GM19463 (cell line): ENCODE data around the gene ALOX15B.
"Not testable (repeated sequence)": the region's sequence is repeated elsewhere in the genome, so short reads cannot be mapped to it uniquely, and the experiment has no call there.

Experiments
- ATAC-seq: cut with Tn5 transposase; IDR thresholded peaks from one replicate; pipeline ENCODE4 v1.9.1; 2021; ENCODE audit warnings: mild to moderate bottlenecking, moderate library complexity; ENCODE audit not compliant: unreplicated experiment

ALOX15B gene

DNA sequence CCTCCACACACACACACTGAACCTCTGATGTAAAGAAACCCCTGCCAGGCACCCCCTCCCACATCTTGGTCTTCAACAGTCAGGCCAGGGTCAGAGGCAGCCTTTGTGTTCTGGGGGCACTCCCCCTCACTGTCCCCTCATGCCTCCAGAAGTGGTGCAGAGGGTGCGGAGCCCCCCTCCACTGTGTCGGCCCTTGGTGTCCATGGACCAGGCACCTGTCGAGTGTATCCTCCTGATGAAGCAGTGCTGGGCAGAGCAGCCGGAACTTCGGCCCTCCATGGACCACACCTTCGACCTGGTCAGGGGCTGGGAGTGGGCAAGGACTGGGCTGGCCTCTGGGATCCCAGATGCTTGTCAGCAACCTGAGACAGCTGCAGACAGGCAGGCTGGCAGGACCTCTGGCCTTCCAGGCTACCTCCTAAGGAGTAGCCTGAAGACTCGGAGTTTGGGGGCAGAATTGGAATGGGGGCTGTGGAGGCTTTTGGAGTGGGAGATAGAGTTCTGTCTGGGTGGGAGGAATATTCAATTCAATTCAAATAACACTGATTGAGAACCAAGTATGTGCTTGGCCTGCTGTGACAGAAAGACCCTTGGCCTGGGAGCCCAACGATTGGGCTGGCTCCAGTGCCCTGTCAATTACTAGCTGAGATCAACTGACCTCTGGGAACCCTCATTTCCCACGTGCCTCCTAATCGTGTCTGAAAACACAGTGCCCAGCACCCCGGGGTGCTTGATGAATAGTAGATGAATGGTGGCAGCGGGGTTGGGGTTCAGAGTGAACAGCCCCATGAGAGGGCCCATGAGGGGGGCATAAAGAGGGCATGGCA lies 24.9 kb upstream of the ALOX15B start:
- no peak for ATAC-seq

DNA sequence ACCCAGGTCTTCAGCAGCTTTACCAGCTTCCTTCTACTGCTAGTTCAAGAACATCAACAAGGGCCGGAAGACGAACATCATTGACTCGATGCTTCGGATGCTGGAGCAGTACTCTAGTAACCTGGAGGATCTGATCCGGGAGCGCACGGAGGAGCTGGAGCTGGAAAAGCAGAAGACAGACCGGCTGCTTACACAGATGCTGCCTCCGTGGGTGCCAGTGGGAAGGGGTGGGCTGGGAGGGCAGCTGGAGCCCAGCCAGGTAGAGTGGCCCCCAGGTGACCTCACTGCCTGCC lies 24.4 kb upstream of the ALOX15B start:
- ATAC-seq: no peak

DNA sequence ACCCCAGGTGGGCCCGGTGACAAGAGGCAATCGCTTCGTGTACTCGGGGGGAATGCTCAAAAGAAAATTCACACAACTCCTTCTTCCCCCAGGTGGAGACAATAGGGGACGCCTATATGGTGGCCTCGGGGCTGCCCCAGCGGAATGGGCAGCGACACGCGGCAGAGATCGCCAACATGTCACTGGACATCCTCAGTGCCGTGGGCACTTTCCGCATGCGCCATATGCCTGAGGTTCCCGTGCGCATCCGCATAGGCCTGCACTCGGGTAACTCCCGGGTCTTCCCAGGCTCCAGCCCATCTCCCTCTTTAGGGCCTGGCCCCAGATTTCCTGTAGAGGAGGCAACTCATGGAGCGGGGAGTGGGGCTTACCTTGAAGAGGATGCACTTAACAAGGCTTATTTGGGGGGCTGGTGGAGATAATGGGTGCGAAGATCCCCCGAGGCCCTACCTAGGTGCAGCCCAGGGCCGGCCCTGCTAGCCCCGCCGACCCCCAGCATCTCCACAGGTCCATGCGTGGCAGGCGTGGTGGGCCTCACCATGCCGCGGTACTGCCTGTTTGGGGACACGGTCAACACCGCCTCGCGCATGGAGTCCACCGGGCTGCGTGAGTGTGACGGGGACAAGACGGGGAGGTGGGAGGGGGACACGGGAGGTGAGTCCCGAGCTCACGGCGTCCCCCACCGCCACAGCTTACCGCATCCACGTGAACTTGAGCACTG lies 23.5 kb upstream of the ALOX15B start:
- ATAC-seq: no peak

DNA sequence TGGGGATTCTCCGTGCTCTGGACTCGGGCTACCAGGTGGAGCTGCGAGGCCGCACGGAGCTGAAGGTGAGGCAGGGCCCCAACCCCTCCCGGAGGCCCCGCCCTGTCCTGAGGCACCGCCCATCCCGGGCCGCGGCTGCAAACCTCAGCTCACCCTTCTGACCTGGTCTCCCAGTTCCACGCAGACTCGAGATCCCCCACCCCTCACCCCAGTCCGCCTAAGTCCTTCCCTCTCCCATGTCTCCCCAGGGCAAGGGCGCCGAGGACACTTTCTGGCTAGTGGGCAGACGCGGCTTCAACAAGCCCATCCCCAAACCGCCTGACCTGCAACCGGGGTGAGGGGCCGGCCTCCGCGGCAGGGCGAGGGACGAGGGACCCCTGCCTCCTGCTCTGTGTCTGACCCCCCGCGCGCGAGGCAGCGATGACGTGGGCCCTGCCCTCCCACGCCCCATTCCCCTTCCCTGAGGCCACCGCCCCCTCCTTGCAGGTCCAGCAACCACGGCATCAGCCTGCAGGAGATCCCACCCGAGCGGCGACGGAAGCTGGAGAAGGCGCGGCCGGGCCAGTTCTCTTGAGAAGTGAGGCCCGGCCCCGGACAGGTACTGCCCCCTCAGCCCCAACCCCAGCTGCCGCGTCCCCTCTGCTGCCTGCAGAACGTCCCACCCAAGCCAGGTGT lies 22.8 kb upstream of the ALOX15B start:
- ATAC-seq: no peak

DNA sequence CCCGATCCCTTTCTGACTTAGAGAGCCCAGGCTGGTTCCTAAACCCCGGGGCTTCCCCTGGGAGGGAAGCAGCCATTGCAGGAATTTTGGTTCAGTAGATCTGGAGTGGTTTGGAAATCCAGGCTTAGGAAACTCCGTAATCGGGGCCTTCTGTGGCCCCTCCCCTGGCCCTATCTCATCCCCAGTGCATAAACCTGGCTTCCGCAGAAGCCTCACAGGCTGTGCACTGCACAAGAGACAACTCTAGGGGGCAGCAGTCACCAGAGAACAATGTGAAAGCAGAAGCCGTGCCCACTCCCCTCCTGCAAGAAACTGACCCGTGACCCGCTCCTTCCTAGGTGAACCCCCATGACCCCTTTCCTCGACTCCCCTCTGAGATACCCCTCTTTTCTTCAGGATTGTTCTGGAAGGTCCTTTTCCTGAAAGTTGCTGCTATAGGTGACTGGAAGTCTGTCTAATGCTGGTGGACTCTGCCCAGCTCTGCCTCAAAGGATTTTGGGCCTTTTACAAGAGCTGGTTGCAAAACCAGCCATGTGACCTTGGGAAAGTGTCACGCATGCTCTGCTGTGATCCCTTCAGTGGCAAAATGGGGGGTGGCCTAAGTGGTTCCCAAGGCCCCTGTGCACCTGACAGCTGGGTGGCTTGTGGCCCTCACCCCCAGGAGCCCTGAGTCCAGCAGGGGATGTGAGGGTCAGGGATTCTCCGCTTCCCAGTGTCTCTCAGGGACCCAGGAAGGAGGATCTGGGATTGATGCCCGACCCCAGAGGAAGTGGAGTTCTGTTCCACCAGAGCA lies 22.0 kb upstream of the ALOX15B start:
- ATAC-seq: no peak

DNA sequence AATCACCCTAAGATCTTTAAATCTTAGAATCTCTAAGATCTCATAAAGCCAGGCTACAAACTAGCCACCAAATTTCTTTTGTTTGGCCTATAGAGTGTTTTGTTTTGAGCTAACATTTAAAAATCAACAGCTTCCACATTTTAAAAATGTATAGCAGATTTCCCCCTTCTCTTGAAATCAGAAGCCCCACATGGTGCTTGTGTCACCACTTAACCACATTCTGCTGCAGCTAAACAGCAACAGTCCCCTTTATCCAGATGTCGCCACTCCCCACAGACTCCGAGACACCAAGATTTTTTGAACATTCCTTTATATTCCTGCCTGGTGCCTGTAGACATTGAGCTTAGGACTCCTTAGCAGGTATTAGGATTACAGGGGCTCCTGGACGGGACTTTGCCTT lies 20.4 kb upstream of the ALOX15B start:
- ATAC-seq: no peak

DNA sequence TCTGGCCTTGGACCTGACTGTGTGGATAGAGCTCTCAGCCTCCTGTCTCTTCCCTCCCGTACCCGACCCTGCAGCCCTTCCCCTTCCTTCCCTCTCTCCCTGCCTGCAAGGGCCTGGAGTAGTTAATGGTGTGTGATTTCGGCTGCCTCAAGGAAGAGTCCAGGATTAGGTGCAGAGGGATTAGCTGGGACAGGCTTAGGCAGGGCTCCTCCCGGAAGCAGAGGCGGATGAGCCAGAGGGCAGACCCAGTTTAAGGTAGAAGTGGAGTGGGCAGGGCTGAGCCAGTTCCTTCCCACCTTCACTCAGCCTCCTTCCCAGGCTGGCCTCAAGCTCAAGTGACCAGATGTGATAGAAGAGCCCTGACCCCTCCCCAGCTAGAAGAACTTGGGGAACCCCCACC lies 19.7 kb upstream of the ALOX15B start:
- ATAC-seq: no peak

DNA sequence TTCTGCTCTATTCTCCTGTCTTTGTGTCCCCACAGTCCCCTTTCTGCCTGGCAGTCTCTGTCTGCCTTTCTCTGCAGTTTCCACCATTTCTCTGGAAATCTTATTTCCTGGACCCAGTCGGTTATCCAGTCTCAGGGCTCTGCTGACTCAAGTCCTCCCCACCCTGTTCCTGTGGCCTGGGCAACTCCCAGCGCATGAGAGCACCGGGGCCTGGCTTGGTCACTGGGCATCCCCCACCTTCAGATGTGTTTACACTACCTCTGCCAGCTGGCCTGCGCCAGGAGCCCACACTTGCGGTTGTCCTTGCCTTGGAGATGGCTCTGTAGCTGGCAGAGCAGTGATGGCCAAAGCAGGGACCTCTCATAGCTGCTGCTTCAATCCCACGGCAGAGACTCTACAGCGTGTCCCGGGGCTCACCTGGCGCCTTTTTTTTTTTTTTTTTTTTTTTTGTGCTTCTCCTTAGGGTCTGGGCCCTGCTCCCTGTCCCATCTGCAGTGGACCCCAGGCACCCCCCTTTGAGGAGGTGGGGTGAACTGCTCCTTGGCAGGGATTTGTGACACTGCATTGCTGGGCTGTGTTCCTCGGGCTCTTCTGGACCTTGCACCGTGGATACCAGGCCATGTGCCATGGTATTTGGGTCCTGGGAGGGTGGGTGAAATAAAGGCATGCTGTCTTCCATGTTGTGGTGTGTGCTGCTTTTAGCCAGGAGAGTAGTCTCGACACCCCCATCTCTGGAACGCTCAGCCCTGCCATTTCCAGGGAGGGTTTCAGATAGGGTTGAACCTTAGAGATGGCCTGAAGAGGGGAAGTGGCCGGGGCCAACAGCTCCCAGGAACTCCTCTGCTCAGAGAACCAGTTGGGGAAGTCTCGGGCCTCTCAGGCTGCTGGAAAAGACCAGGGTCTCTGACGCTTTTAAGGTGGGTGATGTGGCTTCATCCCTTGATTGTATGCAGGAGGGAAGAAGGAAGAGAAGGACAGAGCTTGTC lies 18.9 kb upstream of the ALOX15B start:
- no peak for ATAC-seq

DNA sequence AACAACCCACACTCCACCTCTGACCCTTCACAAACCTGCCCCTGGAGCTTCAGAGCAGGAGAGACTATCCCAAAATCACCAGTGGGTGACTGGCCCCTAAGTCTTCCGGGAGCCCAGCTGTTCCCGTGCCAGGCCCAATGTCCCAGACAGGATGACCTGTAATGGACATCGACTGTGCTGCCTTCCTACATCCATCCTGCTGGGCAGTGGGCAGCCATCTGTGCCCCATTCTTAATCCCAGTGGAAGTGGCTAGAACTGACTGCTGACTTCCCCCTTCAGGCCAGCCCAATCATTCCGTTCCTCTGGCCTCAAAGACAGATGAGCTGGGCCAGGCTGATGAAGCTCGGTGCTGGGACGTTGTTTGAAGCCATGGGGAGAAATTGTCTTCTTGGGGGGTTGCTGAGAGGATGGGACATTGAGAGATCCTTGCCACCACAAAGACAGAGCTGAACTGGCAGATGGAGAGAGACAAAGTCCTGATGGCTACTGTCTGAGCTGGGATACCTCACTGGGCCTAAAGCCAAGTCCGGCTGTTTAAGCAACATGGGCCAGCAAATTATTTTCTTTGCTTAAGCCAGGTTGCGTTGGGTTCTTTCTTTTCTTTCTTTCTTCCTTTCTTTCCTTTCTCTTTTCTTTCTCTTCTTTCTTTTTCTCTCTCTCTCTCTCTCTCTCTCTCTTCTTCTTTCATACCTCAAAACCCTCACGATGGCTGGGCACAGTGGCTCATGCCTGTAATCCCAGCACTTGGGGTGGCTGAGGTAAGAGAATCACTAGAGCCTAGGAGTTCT lies 17.9 kb upstream of the ALOX15B start:
- no peak for ATAC-seq

DNA sequence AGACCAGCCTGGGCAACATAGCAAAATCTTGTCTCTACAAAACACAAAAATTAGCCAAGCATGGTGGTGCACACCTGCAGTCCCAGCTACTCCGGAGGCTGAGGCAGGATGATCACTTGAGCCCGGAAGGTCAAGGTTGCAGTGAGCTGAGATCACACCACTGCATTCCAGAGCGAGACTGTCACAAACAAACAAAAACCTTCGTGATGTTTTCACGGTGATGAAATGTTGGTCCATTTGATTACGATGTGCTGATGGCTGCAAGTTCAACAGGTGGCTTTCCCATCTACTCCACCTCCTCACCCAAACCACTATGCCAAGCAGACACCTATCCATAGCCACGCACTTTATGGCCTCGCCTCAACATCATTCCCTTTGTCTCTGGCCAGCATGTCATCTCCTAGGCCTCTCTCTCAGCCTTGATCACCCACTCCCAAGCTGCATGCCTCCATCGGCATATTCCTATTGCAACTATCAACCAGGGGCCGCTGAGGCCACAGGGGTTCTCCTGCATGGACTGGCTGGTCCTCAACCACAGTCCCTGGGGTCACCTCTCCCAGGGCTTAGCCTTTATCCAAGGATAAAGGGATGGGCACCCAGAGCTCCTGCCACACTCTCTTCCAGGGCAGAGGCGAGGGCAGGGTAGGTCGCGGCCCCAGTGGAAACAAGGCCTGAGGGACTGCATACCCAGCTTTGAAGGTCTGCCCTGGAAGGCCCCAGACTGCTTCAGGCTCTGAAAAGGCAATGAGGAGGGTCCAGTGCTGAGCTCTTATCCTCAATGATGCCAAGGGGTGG lies 17.1 kb upstream of the ALOX15B start:
- ATAC-seq: no peak

DNA sequence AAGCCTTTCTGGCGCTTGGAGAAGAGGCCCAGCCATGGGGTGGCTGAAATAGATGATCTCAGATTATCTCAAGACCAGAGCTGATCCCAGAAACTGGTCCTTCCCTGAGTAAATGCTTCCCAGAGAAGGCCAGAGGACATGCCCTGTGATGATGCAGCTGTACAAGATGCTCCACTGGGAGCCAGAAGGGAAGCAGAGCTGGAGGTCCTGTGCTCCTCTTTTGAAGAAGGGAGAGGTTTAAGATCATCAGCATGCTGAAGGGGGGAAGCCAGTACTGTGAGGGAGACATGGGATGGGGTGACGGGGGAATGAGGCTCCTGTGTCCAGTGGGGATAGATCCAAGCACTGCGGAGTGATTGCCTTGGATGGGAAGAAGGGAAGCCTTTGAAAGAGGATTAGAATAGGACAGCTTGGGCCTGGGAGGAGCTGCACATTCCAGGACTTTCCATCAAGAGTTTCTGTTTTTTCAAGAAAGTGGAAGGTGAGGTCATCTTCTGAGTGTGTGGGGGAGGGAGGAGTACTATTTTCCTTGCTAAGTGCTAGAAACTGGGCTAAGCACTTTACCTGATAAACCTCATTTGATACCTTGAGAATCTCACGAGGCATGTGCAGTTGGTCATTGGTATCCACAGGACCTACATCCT lies 16.4 kb upstream of the ALOX15B start:
- no peak for ATAC-seq

DNA sequence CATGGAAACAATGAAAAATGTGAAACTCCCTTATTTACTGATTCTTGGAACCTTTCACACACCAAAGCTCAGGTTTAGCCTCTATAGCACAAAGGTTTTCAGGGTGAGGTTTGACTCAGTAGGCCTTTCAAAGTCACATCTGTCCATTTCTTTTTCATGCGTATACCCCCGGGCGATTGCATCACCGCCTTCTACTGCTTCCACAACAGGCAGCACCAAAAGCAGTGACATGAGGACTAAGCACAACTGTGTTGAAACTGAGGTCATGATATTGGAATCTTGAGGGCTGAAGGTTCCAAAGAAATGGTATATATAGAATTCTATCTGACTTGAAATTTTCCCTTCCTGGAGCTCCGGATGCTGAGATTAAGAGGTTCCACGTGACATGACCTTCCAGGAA lies 14.7 kb upstream of the ALOX15B start:
- not testable (repeated sequence) for ATAC-seq

DNA sequence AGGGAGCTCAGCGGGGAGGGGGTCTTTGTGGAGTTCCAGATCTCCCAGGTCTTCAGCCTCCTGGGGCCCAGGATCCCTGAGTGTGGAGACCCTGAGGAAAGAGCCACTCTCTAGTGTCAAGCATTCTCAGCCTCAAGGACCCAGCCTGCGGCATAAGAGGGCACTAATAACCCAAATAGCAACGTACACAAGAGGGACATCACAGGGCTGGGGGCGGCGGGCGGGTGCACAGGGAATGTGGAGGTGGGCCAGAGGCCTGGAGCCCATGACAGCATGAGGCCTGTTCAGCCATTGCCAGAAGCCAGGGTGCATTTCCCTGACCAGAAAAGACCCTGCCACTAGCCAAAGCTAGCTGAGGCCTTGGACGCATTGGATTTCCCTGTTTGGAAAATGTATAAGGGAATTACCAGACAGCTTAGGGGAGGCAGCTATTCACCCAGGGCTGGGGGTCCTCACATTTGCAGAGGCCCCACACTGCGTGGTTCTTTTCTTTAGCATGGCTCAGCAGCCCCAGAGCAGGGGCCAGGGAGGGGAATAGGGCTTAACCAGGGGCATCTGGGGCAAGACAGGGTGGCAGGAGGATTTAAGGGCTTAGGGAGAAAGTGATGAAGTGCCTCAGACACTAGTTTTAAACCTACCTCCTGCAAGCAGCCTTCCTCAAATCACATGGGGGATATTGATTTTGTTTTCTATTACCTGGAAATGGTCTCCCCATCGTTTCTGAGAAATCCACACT lies 13.5 kb upstream of the ALOX15B start:
- no peak for ATAC-seq

DNA sequence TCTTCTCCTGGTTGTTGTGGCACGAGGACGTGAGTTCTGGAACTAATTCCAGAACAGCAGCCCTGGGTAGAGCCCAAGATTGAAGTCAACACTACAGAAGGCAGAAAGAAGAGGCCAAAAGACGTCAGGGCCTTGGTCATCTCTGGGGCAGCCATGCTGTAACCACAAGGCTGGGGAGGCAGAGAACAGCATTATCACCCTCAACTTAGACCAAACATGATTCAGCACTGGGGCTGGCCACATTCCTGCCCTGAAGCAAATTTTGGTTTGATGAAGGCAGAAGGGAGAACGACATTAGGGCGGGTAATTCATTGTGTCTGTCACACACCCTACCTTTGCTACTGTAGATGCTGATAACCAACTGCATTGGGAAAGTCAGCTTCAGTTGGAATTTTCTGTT lies 9.7 kb upstream of the ALOX15B start:
- ATAC-seq: no peak

DNA sequence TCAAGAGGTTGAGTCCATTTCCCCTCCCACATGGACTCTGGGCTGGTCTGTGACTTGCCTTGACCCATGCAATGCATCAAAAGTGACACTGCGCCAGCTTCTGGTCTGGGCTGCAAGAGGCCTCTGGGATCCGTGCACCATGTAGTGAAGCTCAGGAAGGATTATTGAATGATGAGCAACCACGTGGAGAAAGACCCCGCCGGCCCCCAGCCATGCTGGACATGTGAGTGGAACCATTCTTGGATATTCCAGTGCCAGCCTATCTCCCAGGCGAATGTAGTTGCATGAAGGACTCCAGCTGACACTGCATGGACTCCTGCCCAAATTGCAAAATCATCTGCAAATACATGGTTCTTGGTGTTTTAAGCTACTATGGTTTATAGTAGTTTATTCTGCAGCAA lies 7.6 kb upstream of the ALOX15B start:
- no peak for ATAC-seq

DNA sequence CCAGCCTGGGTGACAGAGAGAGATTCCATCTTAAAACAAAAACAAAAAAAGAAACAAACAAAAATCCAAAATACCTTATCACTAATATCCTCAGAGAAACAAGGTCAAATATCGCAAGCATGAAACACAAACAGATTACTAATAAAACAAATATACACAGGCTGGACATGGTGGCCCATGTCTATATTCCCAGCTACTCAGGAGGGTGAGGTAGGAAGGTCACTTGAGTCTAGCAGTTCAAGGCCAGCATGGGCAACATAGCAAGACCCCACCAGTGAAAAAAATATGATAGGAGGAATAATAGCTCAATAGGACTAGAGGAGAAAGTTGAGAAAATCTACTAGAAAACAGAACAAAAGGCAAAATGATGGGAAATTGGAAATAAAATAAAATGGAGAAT lies 6.9 kb upstream of the ALOX15B start:
- no peak for ATAC-seq

DNA sequence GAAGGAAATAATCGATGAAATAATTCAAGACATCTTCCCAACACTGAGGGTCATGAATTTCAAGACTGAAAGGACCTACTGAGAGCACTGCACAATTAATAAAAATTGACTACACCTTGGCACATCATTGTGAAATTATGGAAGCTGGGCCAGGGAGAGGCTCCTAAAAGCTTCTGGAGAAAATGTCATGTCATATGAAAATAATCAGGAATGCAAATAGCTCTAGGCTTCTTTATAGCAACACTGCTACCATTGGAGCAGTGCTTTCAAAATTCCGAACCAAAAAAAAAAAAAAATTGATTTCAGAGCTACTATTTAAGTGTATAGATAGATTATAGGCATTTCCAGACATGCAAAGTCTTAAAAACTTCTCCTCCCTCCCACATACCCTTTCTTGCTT lies 6.4 kb upstream of the ALOX15B start:
- no peak for ATAC-seq
